ENCODE results near the gene GPC6. TPM values are rescaled to one million over a fixed set of nuclear protein-coding genes. Genes with fewer than 3 reads are reported as not detected.

Gene GPC6
- total and polyA plus RNA-seq, 4 donors, result 5.9 to 29.1 (median 18.2) TPM

DNA sequence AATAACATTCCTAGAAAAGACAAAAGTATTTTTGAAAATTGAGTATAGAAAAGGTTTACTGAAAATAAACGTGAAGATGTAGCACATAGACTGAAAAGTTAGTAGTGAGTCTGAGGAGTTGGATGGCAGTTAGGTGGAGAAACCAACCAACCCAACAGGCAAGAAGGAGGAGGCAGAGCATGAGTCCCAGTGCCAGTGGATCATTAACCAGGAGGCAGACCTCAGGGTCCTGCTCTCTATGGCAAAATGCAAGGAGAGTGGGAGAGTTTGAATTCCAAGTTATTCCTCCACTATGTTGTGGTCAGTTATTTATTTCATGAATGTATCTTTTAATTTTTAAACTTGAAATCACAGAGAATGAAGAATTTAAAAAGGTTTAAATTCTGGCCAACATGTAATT is 446.4 kb downstream of the GPC6 start:
- Histone ChIP-seq H3K4me3 (ENCODE audit: low read depth in 1 of 3, low read length in 3 of 3) (no peak overlapping the region), H3K9me3 (ENCODE audit: control insufficient read depth in 4 of 4, low read length in 3 of 4) (no peaks in the 10 kb centered on the region), H3K27ac (ENCODE audit: low read depth in 1 of 2, low read length in 2 of 2) (no peak overlapping the region), H3K4me1 (ENCODE audit: control insufficient read depth in 4 of 4, insufficient read depth in 4 of 4, low read length in 3 of 4) (peaks cover 0 to 1% (median 0%) of the 10 kb centered on the region in 4 donors), H3K36me3 (ENCODE audit: control insufficient read depth in 4 of 4, insufficient read depth in 3 of 4, low read depth in 1 of 4, low read length in 3 of 4) (no peaks in the 10 kb centered on the region), H3K27me3 (ENCODE audit: control insufficient read depth in 4 of 4, insufficient read depth in 4 of 4, low read length in 3 of 4) (no peaks in the 10 kb centered on the region), H3K9ac (ENCODE audit: low read depth in 1 of 2, low read length in 2 of 2) (no peak overlapping the region)
- WGBS, result 90% methylated on average over 1 of the region's 1 CpG
- TF ChIP-seq FOXA2 (IDR thresholded peaks at IDR 0.05), result no peak
- no peak for TF ChIP-seq NR2F2 (IDR thresholded peaks at IDR 0.05)
- no peak for DNase-seq (ENCODE audit: low spot score)

GRCh38 chr13:93673885-93674284 is 447.3 kb downstream of the GPC6 start:
- Histone ChIP-seq H3K36me3 (ENCODE audit: control insufficient read depth in 4 of 4, insufficient read depth in 3 of 4, low read depth in 1 of 4, low read length in 3 of 4) (no peaks in the 10 kb centered on the region), H3K27me3 (ENCODE audit: control insufficient read depth in 4 of 4, insufficient read depth in 4 of 4, low read length in 3 of 4) (no peaks in the 10 kb centered on the region), H3K9ac (ENCODE audit: low read depth in 1 of 2, low read length in 2 of 2) (no peak overlapping the region), H3K4me1 (ENCODE audit: control insufficient read depth in 4 of 4, insufficient read depth in 4 of 4, low read length in 3 of 4) (peaks cover 0 to 1% (median 0%) of the 10 kb centered on the region in 4 donors), H3K4me3 (ENCODE audit: low read depth in 1 of 3, low read length in 3 of 3) (no peak overlapping the region), H3K9me3 (ENCODE audit: control insufficient read depth in 4 of 4, low read length in 3 of 4) (no peaks in the 10 kb centered on the region), H3K27ac (ENCODE audit: low read depth in 1 of 2, low read length in 2 of 2) (no peak overlapping the region)
- DNase-seq (ENCODE audit: low spot score), result no peak
- TF ChIP-seq EGR1 (IDR thresholded peaks at IDR 0.05; ENCODE audit: low read depth in 2 of 2) (no peak), RXRA (IDR thresholded peaks at IDR 0.05) (no peak), GABPA (IDR thresholded peaks at IDR 0.05 in 1 of 2, conservative IDR thresholded peaks at IDR 0.05 in 1 of 2) (no peak), ZBTB33 (IDR thresholded peaks at IDR 0.05) (no peak), RAD21 (IDR thresholded peaks at IDR 0.05) (no peak), FOXA2 (IDR thresholded peaks at IDR 0.05) (no peak)
- WGBS, result 66% methylated on average over 3 of the region's 3 CpGs

GRCh38 chr13:93674337-93674755 is 447.7 kb downstream of the GPC6 start:
- no peak for DNase-seq (ENCODE audit: low spot score)
- WGBS, result 67% methylated on average over 3 of the region's 3 CpGs
- Histone ChIP-seq H3K4me3 (ENCODE audit: low read depth in 1 of 3, low read length in 3 of 3) (no peak overlapping the region), H3K36me3 (ENCODE audit: control insufficient read depth in 4 of 4, insufficient read depth in 3 of 4, low read depth in 1 of 4, low read length in 3 of 4) (no peaks in the 10 kb centered on the region), H3K27me3 (ENCODE audit: control insufficient read depth in 4 of 4, insufficient read depth in 4 of 4, low read length in 3 of 4) (no peaks in the 10 kb centered on the region), H3K9ac (ENCODE audit: low read depth in 1 of 2, low read length in 2 of 2) (no peak overlapping the region), H3K4me1 (ENCODE audit: control insufficient read depth in 4 of 4, insufficient read depth in 4 of 4, low read length in 3 of 4) (peaks cover 0 to 1% (median 0%) of the 10 kb centered on the region in 4 donors), H3K27ac (ENCODE audit: low read depth in 1 of 2, low read length in 2 of 2) (no peak overlapping the region), H3K9me3 (ENCODE audit: control insufficient read depth in 4 of 4, low read length in 3 of 4) (no peaks in the 10 kb centered on the region)
- TF ChIP-seq RXRA (IDR thresholded peaks at IDR 0.05), result no peak

- WGBS, result 90% methylated on average over 2 of the region's 2 CpGs
- Histone ChIP-seq H3K27ac (ENCODE audit: low read depth in 1 of 2, low read length in 2 of 2) (no peak overlapping the region), H3K4me1 (ENCODE audit: control insufficient read depth in 4 of 4, insufficient read depth in 4 of 4, low read length in 3 of 4) (peaks cover 0 to 1% (median 0%) of the 10 kb centered on the region in 4 donors), H3K36me3 (ENCODE audit: control insufficient read depth in 4 of 4, insufficient read depth in 3 of 4, low read depth in 1 of 4, low read length in 3 of 4) (no peaks in the 10 kb centered on the region), H3K4me3 (ENCODE audit: low read depth in 1 of 3, low read length in 3 of 3) (no peak overlapping the region), H3K9me3 (ENCODE audit: control insufficient read depth in 4 of 4, low read length in 3 of 4) (no peaks in the 10 kb centered on the region), H3K9ac (ENCODE audit: low read depth in 1 of 2, low read length in 2 of 2) (no peak overlapping the region), H3K27me3 (ENCODE audit: control insufficient read depth in 4 of 4, insufficient read depth in 4 of 4, low read length in 3 of 4) (no peaks in the 10 kb centered on the region)
- TF ChIP-seq, protein P1, sequence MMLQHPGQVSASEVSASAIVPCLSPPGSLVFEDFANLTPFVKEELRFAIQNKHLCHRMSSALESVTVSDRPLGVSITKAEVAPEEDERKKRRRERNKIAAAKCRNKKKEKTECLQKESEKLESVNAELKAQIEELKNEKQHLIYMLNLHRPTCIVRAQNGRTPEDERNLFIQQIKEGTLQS (IDR thresholded peaks at IDR 0.05), result no peak
- no peak for TF ChIP-seq EGR1 (IDR thresholded peaks at IDR 0.05; ENCODE audit: low read depth in 2 of 2)
- TF ChIP-seq RAD21 (IDR thresholded peaks at IDR 0.05), result no peak
- no peak for TF ChIP-seq NR2F2 (IDR thresholded peaks at IDR 0.05)
- TF ChIP-seq, protein P2, sequence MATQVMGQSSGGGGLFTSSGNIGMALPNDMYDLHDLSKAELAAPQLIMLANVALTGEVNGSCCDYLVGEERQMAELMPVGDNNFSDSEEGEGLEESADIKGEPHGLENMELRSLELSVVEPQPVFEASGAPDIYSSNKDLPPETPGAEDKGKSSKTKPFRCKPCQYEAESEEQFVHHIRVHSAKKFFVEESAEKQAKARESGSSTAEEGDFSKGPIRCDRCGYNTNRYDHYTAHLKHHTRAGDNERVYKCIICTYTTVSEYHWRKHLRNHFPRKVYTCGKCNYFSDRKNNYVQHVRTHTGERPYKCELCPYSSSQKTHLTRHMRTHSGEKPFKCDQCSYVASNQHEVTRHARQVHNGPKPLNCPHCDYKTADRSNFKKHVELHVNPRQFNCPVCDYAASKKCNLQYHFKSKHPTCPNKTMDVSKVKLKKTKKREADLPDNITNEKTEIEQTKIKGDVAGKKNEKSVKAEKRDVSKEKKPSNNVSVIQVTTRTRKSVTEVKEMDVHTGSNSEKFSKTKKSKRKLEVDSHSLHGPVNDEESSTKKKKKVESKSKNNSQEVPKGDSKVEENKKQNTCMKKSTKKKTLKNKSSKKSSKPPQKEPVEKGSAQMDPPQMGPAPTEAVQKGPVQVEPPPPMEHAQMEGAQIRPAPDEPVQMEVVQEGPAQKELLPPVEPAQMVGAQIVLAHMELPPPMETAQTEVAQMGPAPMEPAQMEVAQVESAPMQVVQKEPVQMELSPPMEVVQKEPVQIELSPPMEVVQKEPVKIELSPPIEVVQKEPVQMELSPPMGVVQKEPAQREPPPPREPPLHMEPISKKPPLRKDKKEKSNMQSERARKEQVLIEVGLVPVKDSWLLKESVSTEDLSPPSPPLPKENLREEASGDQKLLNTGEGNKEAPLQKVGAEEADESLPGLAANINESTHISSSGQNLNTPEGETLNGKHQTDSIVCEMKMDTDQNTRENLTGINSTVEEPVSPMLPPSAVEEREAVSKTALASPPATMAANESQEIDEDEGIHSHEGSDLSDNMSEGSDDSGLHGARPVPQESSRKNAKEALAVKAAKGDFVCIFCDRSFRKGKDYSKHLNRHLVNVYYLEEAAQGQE (IDR thresholded peaks at IDR 0.05), result no peak
- TF ChIP-seq, protein P3, sequence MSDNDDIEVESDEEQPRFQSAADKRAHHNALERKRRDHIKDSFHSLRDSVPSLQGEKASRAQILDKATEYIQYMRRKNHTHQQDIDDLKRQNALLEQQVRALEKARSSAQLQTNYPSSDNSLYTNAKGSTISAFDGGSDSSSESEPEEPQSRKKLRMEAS (IDR thresholded peaks at IDR 0.05), result no peak
- no peak for TF ChIP-seq TAF1 (conservative IDR thresholded peaks at IDR 0.05)
- no peak for TF ChIP-seq JUND (IDR thresholded peaks at IDR 0.05)
- no peak for TF ChIP-seq HNF4G (IDR thresholded peaks at IDR 0.05)
- no peak for TF ChIP-seq RXRA (IDR thresholded peaks at IDR 0.05)
- no peak for TF ChIP-seq FOXA2 (IDR thresholded peaks at IDR 0.05)
- TF ChIP-seq ZBTB33 (IDR thresholded peaks at IDR 0.05), result no peak
- TF ChIP-seq YY1 (IDR thresholded peaks at IDR 0.05), result no peak
- no peak for DNase-seq (ENCODE audit: low spot score)
Observed at GRCh38 chr13:93680329-93680728, 453.7 kb downstream of the GPC6 start.

Data from liver (tissue), 9 donors.